Measurements from ENCODE around the gene GTF3C4. TPM values are rescaled to one million over a fixed set of nuclear protein-coding genes. Genes with fewer than 3 reads are reported as not detected.

The GTF3C4 gene
- total RNA-seq, 2 donors from 2014 or later, result 12.4 to 13.1 TPM

- no peak for TF ChIP-seq CTCF (IDR thresholded peaks at IDR 0.05)
- no peaks in the 10 kb centered on the region for H3K4me1 ChIP-seq
- no peak overlapping the region for H3K27ac ChIP-seq
- peaks cover 6% of the 10 kb centered on the region for H3K36me3 ChIP-seq
- DNase-seq, result no peak
- no peak overlapping the region for H3K4me3 ChIP-seq
- no peaks in the 10 kb centered on the region for H3K27me3 ChIP-seq
- H3K9me3 ChIP-seq, result no peaks in the 10 kb centered on the region
- H3K9ac ChIP-seq (ENCODE audit: low read depth in 2 of 2, low read length in 2 of 2), result no peak overlapping the region
- intact Hi-C loops (cut with DNase I), result no loop called here
Measured at GRCh38 chr9:132694144-132694543, 23.9 kb downstream of the GTF3C4 start.

GRCh38 chr9:132697230-132697629 lies 27.0 kb downstream of the GTF3C4 start:
- no peak for TF ChIP-seq CTCF (IDR thresholded peaks at IDR 0.05)
- no peaks in the 10 kb centered on the region for H3K9me3 ChIP-seq
- H3K36me3 ChIP-seq, result no peaks in the 10 kb centered on the region

GRCh38 chr9:132698989-132699388 lies 28.7 kb downstream of the GTF3C4 start:
- intact Hi-C loops (cut with DNase I), result no loop called here
- Histone ChIP-seq H3K9ac (ENCODE audit: low read depth in 2 of 2, low read length in 2 of 2) (no peak overlapping the region), H3K4me1 (no peaks in the 10 kb centered on the region), H3K36me3 (no peaks in the 10 kb centered on the region), H3K4me3 (no peak overlapping the region), H3K9me3 (no peaks in the 10 kb centered on the region), H3K27me3 (no peaks in the 10 kb centered on the region), H3K27ac (no peak overlapping the region)
- no peak for TF ChIP-seq CTCF (IDR thresholded peaks at IDR 0.05)
- DNase-seq, result peak; percentile 48

More at GRCh38 chr9:132697230-132697629, 27.0 kb downstream of the GTF3C4 start:
- intact Hi-C loops (cut with DNase I), result no loop called here
- DNase-seq, result no peak
- H3K27me3 ChIP-seq, result no peaks in the 10 kb centered on the region
- H3K4me3 ChIP-seq, result no peak overlapping the region
- H3K27ac ChIP-seq, result no peak overlapping the region
- no peaks in the 10 kb centered on the region for H3K4me1 ChIP-seq
- no peak overlapping the region for H3K9ac ChIP-seq (ENCODE audit: low read depth in 2 of 2, low read length in 2 of 2)

GRCh38 chr9:132699956-132700355 lies 29.7 kb downstream of the GTF3C4 start:
- no peaks in the 10 kb centered on the region for H3K27me3 ChIP-seq
- H3K4me1 ChIP-seq, result no peaks in the 10 kb centered on the region
- intact Hi-C loops (cut with DNase I), result no loop called here
- no peak overlapping the region for H3K9ac ChIP-seq (ENCODE audit: low read depth in 2 of 2, low read length in 2 of 2)
- no peak overlapping the region for H3K4me3 ChIP-seq
- H3K27ac ChIP-seq, result no peak overlapping the region
- DNase-seq, result no peak
- TF ChIP-seq CTCF (IDR thresholded peaks at IDR 0.05), result no peak
- H3K36me3 ChIP-seq, result no peaks in the 10 kb centered on the region
- no peaks in the 10 kb centered on the region for H3K9me3 ChIP-seq

GRCh38 chr9:132702254-132702653 lies 32.0 kb downstream of the GTF3C4 start:
- H3K9me3 ChIP-seq, result no peaks in the 10 kb centered on the region
- H3K9ac ChIP-seq (ENCODE audit: low read depth in 2 of 2, low read length in 2 of 2), result no peak overlapping the region
- no peak overlapping the region for H3K4me3 ChIP-seq
- no peak for TF ChIP-seq CTCF (IDR thresholded peaks at IDR 0.05)
- no peak for DNase-seq
- intact Hi-C loops (cut with DNase I), result no loop called here
- H3K4me1 ChIP-seq, result no peaks in the 10 kb centered on the region
- H3K27me3 ChIP-seq, result no peaks in the 10 kb centered on the region
- no peaks in the 10 kb centered on the region for H3K36me3 ChIP-seq
- no peak overlapping the region for H3K27ac ChIP-seq

- intact Hi-C loops (cut with DNase I), result no loop called here
- Histone ChIP-seq H3K9ac (ENCODE audit: low read depth in 2 of 2, low read length in 2 of 2) (no peak overlapping the region), H3K27me3 (no peaks in the 10 kb centered on the region), H3K9me3 (no peaks in the 10 kb centered on the region), H3K36me3 (no peaks in the 10 kb centered on the region), H3K4me1 (no peaks in the 10 kb centered on the region), H3K27ac (no peak overlapping the region), H3K4me3 (no peak overlapping the region)
- no peak for DNase-seq
- TF ChIP-seq CTCF (IDR thresholded peaks at IDR 0.05), result no peak
Measured at GRCh38 chr9:132703336-132703735, 33.1 kb downstream of the GTF3C4 start.

Data from colonic mucosa (tissue), 4 donors.